ENCODE data around the gene EXOSC2.

DNA sequence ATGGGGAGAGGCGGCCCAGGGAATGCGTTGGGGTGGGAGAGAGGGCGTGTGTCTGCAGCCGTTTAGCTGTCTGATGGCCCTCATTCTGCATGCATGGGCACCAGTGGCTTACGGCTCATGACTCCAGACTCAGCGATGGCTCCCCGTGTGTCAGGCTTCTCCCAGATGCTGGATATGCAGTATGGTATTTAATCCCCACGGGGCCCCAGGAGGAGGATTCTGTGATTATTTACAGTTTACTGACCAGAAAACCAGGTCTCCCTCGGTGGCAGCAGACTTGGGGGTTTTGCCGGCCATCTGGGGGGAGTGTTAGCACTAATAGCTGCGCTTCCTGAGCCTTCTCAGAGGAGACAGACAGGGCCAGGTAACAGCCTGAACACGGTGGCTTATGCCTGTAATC lies 24.9 kb upstream of the EXOSC2 start:
- TF ChIP-seq, protein P1, sequence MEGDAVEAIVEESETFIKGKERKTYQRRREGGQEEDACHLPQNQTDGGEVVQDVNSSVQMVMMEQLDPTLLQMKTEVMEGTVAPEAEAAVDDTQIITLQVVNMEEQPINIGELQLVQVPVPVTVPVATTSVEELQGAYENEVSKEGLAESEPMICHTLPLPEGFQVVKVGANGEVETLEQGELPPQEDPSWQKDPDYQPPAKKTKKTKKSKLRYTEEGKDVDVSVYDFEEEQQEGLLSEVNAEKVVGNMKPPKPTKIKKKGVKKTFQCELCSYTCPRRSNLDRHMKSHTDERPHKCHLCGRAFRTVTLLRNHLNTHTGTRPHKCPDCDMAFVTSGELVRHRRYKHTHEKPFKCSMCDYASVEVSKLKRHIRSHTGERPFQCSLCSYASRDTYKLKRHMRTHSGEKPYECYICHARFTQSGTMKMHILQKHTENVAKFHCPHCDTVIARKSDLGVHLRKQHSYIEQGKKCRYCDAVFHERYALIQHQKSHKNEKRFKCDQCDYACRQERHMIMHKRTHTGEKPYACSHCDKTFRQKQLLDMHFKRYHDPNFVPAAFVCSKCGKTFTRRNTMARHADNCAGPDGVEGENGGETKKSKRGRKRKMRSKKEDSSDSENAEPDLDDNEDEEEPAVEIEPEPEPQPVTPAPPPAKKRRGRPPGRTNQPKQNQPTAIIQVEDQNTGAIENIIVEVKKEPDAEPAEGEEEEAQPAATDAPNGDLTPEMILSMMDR (IDR thresholded peaks at IDR 0.05) = no peak
- TF ChIP-seq EP300 (IDR thresholded peaks at IDR 0.05) = no peak
